Stomach smooth muscle (tissue), 2 donors: ENCODE results near the gene RAP1GAP2.

Source experiments
- H3K27ac ChIP-seq: one replicate; pipeline ENCODE4 v1.7.0; 2013; ENCODE audit warnings: mild to moderate bottlenecking, low read length, inconsistent platforms
- H3K27me3 ChIP-seq, 2 donors: one replicate each; pipeline ENCODE4 v1.7.0; 2013; ENCODE audit warnings: low read length in 2 of 2; ENCODE audit not compliant: insufficient read depth in 2 of 2, control insufficient read depth in 1 of 2
- H3K36me3 ChIP-seq, 2 donors: one replicate each; pipeline ENCODE4 v1.7.0; 2013; ENCODE audit warnings: low read length in 2 of 2; ENCODE audit not compliant: control insufficient read depth in 2 of 2, insufficient read depth in 2 of 2
- H3K4me1 ChIP-seq: one replicate; pipeline ENCODE4 v1.7.0; 2013; ENCODE audit warnings: low read length; ENCODE audit not compliant: control insufficient read depth, insufficient read depth
- H3K4me3 ChIP-seq, 2 donors: one replicate each; pipeline ENCODE4 v1.7.0; 2013; ENCODE audit warnings: low read length in 2 of 2
- H3K9ac ChIP-seq, 2 donors: one replicate each; pipeline ENCODE4 v1.7.0; 2013; ENCODE audit warnings: low read length in 2 of 2, mild to moderate bottlenecking in 1 of 2
- H3K9me3 ChIP-seq, 2 donors: one replicate each; pipeline ENCODE4 v1.7.0; 2013; ENCODE audit warnings: low read length in 2 of 2; ENCODE audit not compliant: control insufficient read depth in 2 of 2
- donor health status: healthy.
- donor health status: Pancreatic carcinoma.

The RAP1GAP2 gene

DNA sequence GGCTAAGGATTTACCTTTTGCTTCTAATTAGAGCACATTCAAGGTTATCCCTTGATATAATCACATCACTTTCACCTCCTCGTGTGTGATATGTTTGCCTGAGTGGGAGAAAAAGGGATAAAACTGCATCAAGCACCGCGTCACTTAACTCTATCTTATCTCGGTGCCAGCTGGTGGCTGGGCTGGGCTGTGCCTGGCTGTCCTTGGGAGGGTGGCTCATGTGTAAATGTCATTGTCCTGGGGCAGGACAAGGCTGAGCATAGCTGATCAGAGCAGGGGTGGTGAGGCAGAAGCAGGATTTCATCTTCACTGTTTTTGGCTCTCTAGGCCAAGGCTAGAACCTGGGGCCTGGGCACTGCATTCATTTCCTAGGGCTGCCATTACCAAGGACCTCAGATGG, 105.3 kb downstream of the RAP1GAP2 start:
- H3K9me3 ChIP-seq = no peaks in the 10 kb centered on the region
- H3K4me3 ChIP-seq = no peak overlapping the region
- no peaks in the 10 kb centered on the region for H3K27me3 ChIP-seq
- no peak overlapping the region for H3K9ac ChIP-seq
- no peaks in the 10 kb centered on the region for H3K36me3 ChIP-seq
- H3K27ac ChIP-seq = no peak overlapping the region
- peaks cover 14% of the 10 kb centered on the region for H3K4me1 ChIP-seq

DNA sequence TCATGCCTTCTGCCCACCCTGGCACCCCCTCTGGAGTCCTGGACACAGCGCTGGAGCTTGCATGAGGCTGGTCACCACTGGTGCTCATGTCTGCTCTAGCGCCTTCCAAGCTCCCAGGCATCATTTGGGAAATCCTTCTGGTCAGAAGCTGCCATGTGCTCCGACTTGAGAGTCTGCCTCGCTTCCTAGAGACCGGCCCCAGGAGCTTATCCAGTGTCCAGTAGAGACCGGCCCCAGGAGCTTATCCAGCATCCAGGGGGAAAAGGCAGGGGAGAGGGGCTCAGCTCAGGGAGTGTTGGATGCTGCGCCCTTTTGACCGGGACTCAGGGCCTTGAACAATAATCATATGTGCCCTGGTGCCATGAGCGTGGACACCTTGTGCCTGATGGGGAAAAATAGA, 106.3 kb downstream of the RAP1GAP2 start:
- H3K36me3 ChIP-seq = peaks cover 0 to 3% of the 10 kb centered on the region in 2 donors
- H3K27ac ChIP-seq = no peak overlapping the region
- H3K9me3 ChIP-seq = no peaks in the 10 kb centered on the region
- no peak overlapping the region for H3K9ac ChIP-seq
- peaks cover 14% of the 10 kb centered on the region for H3K4me1 ChIP-seq
- H3K4me3 ChIP-seq = no peak overlapping the region
- H3K27me3 ChIP-seq = no peaks in the 10 kb centered on the region

- Histone ChIP-seq H3K4me1 (peaks cover 14% of the 10 kb centered on the region), H3K4me3 (no peak overlapping the region), H3K9ac (no peak overlapping the region), H3K36me3 (peaks cover 0 to 3% of the 10 kb centered on the region in 2 donors), H3K27ac (no peak overlapping the region), H3K27me3 (no peaks in the 10 kb centered on the region), H3K9me3 (no peaks in the 10 kb centered on the region)
These were observed 107.1 kb downstream of the RAP1GAP2 start for GRCh38 chr17:2903193-2903974.

- Histone ChIP-seq H3K4me3 (no peak overlapping the region), H3K36me3 (peaks cover 0 to 3% of the 10 kb centered on the region in 2 donors), H3K27ac (no peak overlapping the region), H3K9ac (no peak overlapping the region), H3K4me1 (peaks cover 14% of the 10 kb centered on the region), H3K9me3 (no peaks in the 10 kb centered on the region), H3K27me3 (no peaks in the 10 kb centered on the region)
These were observed 107.9 kb downstream of the RAP1GAP2 start for GRCh38 chr17:2904135-2904534.

GRCh38 chr17:2905269-2905668, 109.0 kb downstream of the RAP1GAP2 start:
- Histone ChIP-seq H3K4me3 (no peak overlapping the region), H3K4me1 (peaks cover 14% of the 10 kb centered on the region), H3K9me3 (no peaks in the 10 kb centered on the region), H3K27me3 (no peaks in the 10 kb centered on the region), H3K9ac (no peak overlapping the region), H3K36me3 (peaks cover 0 to 3% of the 10 kb centered on the region in 2 donors), H3K27ac (no peak overlapping the region)

DNA sequence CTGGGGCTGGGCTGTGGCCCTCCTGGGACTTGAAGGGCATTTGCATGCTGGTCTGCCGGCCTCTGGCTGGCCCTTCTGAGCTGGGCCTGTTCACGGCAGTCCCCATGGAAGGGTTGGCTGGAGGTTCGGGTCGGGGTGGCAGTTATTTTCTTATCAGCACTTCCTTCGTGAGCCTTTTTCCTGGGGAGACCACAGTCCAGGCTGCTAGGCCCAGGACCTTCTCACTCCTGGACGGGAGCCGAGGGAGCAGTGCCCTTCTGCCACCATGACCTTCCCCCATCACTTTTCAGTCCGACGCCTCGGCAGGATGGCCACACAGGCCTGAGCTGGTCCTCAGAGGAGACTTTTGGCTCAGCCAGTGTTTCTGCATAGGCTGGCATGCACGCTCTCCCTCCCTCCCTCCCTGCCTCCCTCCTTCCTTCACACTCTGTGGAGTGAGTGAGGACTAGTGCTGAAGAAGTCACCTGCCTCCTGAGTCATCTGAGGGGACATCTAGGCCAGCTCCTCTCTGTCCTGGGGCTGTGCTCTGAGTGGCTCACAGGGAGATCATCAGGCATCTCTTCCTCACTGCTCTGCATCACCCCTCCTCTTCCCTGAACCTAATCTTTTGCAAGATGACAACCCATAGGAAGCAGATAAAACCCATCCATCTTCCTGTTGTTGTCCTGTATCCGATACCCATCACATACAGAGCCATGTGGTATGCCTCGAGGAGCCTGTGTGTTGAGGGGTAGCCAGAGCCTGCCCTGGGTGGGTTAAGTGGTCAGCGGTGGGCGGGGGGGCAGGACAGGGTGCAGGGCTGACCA, 109.7 kb downstream of the RAP1GAP2 start:
- Histone ChIP-seq H3K9me3 (no peaks in the 10 kb centered on the region), H3K4me1 (peaks cover 14% of the 10 kb centered on the region), H3K4me3 (no peak overlapping the region), H3K27me3 (no peaks in the 10 kb centered on the region), H3K27ac (no peak overlapping the region), H3K36me3 (peaks cover 0 to 3% of the 10 kb centered on the region in 2 donors), H3K9ac (no peak overlapping the region)

DNA sequence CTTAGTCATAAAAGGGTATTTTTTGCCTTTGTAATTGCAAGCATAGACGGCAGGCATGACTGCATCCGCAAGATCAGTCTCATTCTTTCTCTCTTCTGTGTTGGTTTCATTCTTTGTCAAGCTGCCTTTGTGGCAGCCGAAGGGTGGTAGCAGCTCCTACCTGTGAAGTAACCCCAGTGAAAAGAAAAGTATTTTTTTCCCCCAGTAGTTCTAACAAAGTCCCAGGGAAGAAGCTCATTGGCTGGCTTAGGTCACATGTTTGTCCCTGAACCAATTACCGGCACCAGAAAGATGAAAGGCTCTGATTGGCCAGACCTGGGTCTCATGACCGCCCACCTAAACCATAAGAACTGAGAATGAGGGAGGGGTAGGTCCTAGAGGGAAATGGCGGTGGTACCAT, 110.7 kb downstream of the RAP1GAP2 start:
- Histone ChIP-seq H3K4me3 (no peak overlapping the region), H3K9me3 (no peaks in the 10 kb centered on the region), H3K27ac (no peak overlapping the region), H3K4me1 (peaks cover 14% of the 10 kb centered on the region), H3K36me3 (peaks cover 0 to 3% of the 10 kb centered on the region in 2 donors), H3K9ac (no peak overlapping the region), H3K27me3 (no peaks in the 10 kb centered on the region)

GRCh38 chr17:2909175-2909845, 113.1 kb downstream of the RAP1GAP2 start:
- peaks cover 0 to 3% of the 10 kb centered on the region in 2 donors for H3K36me3 ChIP-seq
- H3K4me1 ChIP-seq = peaks cover 4% of the 10 kb centered on the region

DNA sequence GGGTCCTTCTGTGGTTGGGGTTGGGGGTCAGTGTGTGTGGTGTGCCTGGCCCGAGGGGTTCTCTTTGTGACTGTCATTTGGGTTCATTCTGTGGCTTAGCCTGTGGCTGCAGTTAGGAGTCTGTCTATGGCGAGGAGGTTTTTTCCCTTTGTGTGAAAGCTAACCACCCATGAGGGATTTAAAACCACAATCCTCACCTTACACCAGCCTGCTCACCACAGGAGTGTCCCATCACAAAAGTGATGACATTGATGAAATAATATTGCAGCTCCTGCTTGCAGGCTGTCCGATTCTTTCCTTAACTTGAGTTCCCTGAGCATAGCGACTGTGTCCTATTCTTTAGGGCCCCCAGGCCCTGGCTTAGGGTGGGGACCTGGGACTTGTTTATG, 113.6 kb downstream of the RAP1GAP2 start:
- no peak overlapping the region for H3K27ac ChIP-seq
- peaks cover 0 to 3% of the 10 kb centered on the region in 2 donors for H3K36me3 ChIP-seq
- H3K9me3 ChIP-seq = no peaks in the 10 kb centered on the region
- no peaks in the 10 kb centered on the region for H3K27me3 ChIP-seq
- no peak overlapping the region for H3K4me3 ChIP-seq
- no peaks in the 10 kb centered on the region for H3K4me1 ChIP-seq
- H3K9ac ChIP-seq = no peak overlapping the region

More at GRCh38 chr17:2909175-2909845, 113.1 kb downstream of the RAP1GAP2 start:
- no peaks in the 10 kb centered on the region for H3K27me3 ChIP-seq
- H3K9ac ChIP-seq = no peak overlapping the region
- no peak overlapping the region for H3K4me3 ChIP-seq
- no peak overlapping the region for H3K27ac ChIP-seq
- H3K9me3 ChIP-seq = no peaks in the 10 kb centered on the region

DNA sequence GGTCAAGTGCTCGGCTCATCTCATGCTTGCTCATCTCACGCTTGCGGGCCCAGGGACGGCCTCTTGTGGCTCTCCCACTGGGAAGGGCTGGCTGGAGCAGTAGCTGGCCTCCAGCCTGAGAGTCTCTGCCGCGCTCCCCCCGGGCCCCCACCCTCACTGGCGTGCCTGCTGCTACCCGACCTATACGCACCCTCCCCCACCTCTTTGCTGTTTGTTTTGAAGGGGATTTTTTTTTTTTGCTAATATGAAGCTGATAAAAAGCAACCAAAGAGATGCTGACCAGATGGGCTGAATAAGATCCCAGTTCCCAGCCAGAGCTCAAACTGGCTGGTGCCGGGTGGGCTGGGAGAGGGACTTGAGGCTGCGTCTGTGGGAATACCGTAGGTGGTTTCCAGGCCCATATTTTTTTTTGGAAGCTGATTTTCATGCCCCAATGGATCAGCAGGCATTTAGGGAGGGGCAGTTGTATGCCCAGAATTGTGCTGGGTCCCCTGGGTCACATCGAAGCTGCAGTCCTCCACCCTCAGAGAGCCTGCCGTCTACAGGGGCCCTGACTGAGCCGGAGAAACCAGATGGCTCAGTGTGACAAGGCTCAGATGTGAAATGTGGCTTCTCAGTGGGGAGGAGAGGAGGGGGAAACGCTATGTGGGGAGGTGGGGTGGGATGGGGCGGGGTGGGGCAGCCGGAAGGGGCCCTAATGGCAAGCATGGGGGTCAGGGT, 115.0 kb downstream of the RAP1GAP2 start:
- Histone ChIP-seq H3K9me3 (no peaks in the 10 kb centered on the region), H3K27ac (no peak overlapping the region)

More for the DNA sequence above, 115.0 kb downstream of the RAP1GAP2 start:
- H3K9ac ChIP-seq = no peak overlapping the region
- no peak overlapping the region for H3K4me3 ChIP-seq
- H3K4me1 ChIP-seq = no peaks in the 10 kb centered on the region
- H3K27me3 ChIP-seq = no peaks in the 10 kb centered on the region
- peaks cover 0 to 3% of the 10 kb centered on the region in 2 donors for H3K36me3 ChIP-seq
